Parathyroid adenoma (tissue), 2 donors: ENCODE data around the gene ARL2BP.

ENCODE experiments used
- H2AFZ ChIP-seq: fragments of 300-600 bp; sonication (generic); one replicate; pipeline ENCODE4 v1.7.0; 2017; ENCODE audit warnings: antibody characterized with exemption, mild to moderate bottlenecking
- H3K27ac ChIP-seq: fragments of 300-600 bp; sonication (generic); one replicate; pipeline ENCODE4 v1.7.0; 2017
- H3K27me3 ChIP-seq: fragments of 300-600 bp; sonication (generic); one replicate; pipeline ENCODE4 v1.7.0; 2017; ENCODE audit warnings: low read length; ENCODE audit not compliant: control insufficient read depth, insufficient read depth
- H3K36me3 ChIP-seq: fragments of 300-600 bp; sonication (generic); one replicate; pipeline ENCODE4 v1.7.0; 2017; ENCODE audit warnings: low read length; ENCODE audit not compliant: control insufficient read depth, insufficient read depth
- H3K4me1 ChIP-seq: fragments of 300-600 bp; sonication (generic); one replicate; pipeline ENCODE4 v1.7.0; 2017; ENCODE audit warnings: control low read depth
- H3K4me2 ChIP-seq: fragments of 300-600 bp; sonication (generic); one replicate; pipeline ENCODE4 v1.7.0; 2017; ENCODE audit warnings: low read length
- H3K4me3 ChIP-seq: fragments of 300-600 bp; sonication (generic); one replicate; pipeline ENCODE4 v1.7.0; 2017; ENCODE audit warnings: low read depth, low read length
- H3K79me2 ChIP-seq: fragments of 300-600 bp; sonication (generic); one replicate; pipeline ENCODE4 v1.7.0; 2017; ENCODE audit warnings: control low read depth
- H3K9ac ChIP-seq: fragments of 300-600 bp; sonication (generic); one replicate; pipeline ENCODE4 v1.7.0; 2017; ENCODE audit warnings: mild to moderate bottlenecking
- H3K9me3 ChIP-seq: fragments of 300-600 bp; sonication (generic); one replicate; pipeline ENCODE4 v1.7.0; 2017; ENCODE audit warnings: low read length; ENCODE audit not compliant: control insufficient read depth
- TF ChIP-seq, protein P1 (sequence below): fragments of 300-600 bp; sonication (generic); IDR thresholded peaks from one replicate; pipeline ENCODE4 v1.7.0; 2017; ENCODE audit warnings: antibody characterized with exemption, mild to moderate bottlenecking
- donor health status: primary hyperparathyroidism.

Gene ARL2BP

DNA sequence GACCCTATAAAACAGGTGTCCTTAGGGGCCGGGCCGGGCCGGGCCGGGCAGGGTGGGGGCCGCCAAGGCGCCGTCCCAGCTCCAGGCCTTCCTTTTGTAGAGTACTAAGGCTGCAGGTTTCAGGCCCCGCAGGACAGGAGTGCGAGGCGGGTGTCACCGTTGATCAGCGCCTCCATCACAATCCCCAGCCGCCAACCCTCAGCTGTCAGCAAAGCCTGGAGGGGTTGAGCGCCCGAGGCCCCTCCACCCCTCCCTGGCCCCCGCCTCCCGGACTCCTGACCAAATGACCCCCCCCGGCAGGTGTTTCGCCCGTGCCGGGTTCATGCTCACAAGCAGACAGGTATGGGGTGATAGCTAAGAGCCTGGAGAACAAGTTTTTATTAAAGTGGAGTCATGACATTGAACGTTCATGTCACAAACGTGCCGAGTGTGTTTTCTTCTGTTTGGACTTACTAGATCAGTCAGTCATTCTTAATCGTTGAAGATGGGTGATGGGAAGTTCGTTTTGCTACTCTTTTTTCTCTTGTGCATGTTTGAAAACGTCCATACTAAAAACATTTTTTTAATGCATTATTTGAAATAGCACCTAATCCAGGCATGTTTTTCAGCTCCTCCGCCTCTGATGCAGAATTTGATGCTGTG is 534 bp downstream of the ARL2BP start:
- TF ChIP-seq, protein P1, sequence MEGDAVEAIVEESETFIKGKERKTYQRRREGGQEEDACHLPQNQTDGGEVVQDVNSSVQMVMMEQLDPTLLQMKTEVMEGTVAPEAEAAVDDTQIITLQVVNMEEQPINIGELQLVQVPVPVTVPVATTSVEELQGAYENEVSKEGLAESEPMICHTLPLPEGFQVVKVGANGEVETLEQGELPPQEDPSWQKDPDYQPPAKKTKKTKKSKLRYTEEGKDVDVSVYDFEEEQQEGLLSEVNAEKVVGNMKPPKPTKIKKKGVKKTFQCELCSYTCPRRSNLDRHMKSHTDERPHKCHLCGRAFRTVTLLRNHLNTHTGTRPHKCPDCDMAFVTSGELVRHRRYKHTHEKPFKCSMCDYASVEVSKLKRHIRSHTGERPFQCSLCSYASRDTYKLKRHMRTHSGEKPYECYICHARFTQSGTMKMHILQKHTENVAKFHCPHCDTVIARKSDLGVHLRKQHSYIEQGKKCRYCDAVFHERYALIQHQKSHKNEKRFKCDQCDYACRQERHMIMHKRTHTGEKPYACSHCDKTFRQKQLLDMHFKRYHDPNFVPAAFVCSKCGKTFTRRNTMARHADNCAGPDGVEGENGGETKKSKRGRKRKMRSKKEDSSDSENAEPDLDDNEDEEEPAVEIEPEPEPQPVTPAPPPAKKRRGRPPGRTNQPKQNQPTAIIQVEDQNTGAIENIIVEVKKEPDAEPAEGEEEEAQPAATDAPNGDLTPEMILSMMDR: no peak
- Histone ChIP-seq H3K9me3 (no peaks in the 10 kb centered on the region), H3K27me3 (no peaks in the 10 kb centered on the region), H3K79me2 (no peaks in the 10 kb centered on the region), H3K4me3 (peak overlapping the region; percentile 84), H3K4me2 (peak overlapping the region; percentile 92), H3K9ac (peak overlapping the region; percentile 95), H3K27ac (peak overlapping the region; percentile 92), H2AFZ (peak overlapping the region; percentile 97), H3K4me1 (peaks cover 7% of the 10 kb centered on the region), H3K36me3 (no peaks in the 10 kb centered on the region)

DNA sequence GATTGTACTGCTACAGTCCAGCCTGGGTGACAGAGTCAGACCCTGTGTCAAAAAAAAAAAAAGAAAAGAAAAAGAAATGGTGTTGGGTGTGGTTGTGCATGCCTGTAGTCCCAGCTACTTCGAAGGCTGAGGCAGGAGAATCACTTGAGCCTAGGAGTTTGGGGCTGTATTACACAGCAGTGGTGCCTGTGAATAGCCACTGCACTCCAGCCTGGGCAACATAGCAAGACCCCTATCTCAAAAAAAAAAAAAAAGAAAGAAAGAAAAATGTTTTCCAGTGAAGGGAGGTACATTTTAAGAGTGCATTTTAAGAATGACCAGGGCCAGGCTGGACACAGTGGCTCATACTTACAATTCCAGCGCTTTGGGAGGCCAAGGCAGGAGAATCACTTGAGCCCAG is 6.3 kb downstream of the ARL2BP start:
- Histone ChIP-seq H2AFZ (no peak overlapping the region), H3K9ac (no peak overlapping the region), H3K36me3 (no peaks in the 10 kb centered on the region), H3K9me3 (no peaks in the 10 kb centered on the region), H3K4me3 (no peak overlapping the region), H3K27me3 (no peaks in the 10 kb centered on the region), H3K4me2 (no peak overlapping the region), H3K27ac (no peak overlapping the region), H3K79me2 (no peaks in the 10 kb centered on the region), H3K4me1 (peaks cover under 1% of the 10 kb centered on the region)
- TF ChIP-seq, protein P1: no peak

DNA sequence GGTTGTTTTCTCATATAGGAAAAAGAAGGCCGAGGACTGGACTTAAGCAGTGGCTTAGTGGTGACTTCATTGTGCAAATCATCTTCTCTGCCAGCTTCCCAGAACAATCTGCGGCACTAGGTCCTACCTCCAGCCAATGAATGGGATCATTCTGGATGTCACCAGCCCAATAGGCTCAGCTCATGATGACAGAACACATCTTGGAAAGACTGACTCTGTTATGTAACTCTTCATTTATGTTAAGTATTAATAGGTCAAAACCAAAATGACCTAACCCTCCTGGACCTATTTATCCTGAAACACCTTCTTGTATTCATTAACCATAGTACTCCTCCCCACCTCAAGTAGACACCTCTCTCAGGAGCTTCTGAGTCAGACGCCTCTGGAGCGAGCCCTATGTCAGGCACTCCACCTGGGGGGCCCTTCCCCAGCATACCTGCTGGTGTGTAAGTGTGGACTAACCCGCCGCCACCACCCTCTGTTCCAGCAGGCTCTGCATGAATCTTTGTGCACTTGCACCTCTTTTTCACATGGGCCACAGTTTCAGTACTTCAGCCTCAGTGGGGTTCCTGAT is 7.2 kb downstream of the ARL2BP start:
- H2AFZ ChIP-seq: no peak overlapping the region
- no peak overlapping the region for H3K27ac ChIP-seq
- TF ChIP-seq, protein P1: no peak
- H3K4me1 ChIP-seq: no peaks in the 10 kb centered on the region
- H3K4me3 ChIP-seq: no peak overlapping the region
- no peak overlapping the region for H3K9ac ChIP-seq
- H3K9me3 ChIP-seq: no peaks in the 10 kb centered on the region
- no peaks in the 10 kb centered on the region for H3K79me2 ChIP-seq
- H3K4me2 ChIP-seq: no peak overlapping the region
- no peaks in the 10 kb centered on the region for H3K27me3 ChIP-seq
- no peaks in the 10 kb centered on the region for H3K36me3 ChIP-seq

DNA sequence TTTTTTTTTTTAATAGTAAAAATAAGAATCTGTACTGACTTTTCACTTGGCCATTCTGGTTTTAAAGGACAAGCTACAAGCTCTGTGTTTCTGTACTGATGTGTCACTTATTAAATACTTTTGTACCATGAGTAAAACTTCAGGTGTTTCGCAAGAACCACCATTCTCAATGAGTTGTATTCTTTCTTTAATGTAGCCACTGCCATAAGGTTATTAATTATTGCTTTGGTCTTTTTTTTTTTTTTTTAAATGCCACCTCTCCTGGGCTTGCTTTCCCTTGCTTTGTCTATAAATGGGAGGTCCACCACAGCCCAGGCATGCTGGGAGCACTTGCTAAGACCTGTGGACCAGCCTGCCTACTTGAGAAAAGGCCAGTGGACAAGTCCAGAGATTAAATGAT is 8.4 kb downstream of the ARL2BP start:
- Histone ChIP-seq H3K9ac (no peak overlapping the region), H3K4me1 (no peaks in the 10 kb centered on the region), H3K36me3 (no peaks in the 10 kb centered on the region), H3K27ac (no peak overlapping the region), H3K4me3 (no peak overlapping the region), H2AFZ (no peak overlapping the region), H3K27me3 (no peaks in the 10 kb centered on the region), H3K9me3 (no peaks in the 10 kb centered on the region), H3K4me2 (no peak overlapping the region), H3K79me2 (no peaks in the 10 kb centered on the region)
- TF ChIP-seq, protein P1: no peak
